ENCODE results near the gene MYO10. TPM values are rescaled to one million over a fixed set of nuclear protein-coding genes. Genes with fewer than 3 reads are reported as not detected.

Gene MYO10
- total and polyA plus RNA-seq, 2 experiments from 2014 or later, result 119 to 276 TPM

GRCh38 chr5:16965581-16965980 lies 29.5 kb upstream of the MYO10 start (continued):
- no peak for TF ChIP-seq ZNF462 (CRISPR knock-in tag; IDR thresholded peaks at IDR 0.05)

GRCh38 chr5:16963821-16964220 lies 27.7 kb upstream of the MYO10 start:
- H3F3A ChIP-seq (replicated peaks; ENCODE audit: low read depth), result no peaks in the 10 kb centered on the region
- Mint-ChIP-seq H3K27ac (no peak overlapping the region), H3K9me3 (no peaks in the 10 kb centered on the region; the same call in 2 of the 3 replicates), H3K36me3 (ENCODE audit: low read depth) (no peaks in the 10 kb centered on the region), H3K27me3 (ENCODE audit: insufficient read depth, low read depth, poor library complexity) (peaks cover 2% of the 10 kb centered on the region), H3K4me3 (no peak overlapping the region), H3K4me1 (peaks cover 11% of the 10 kb centered on the region; the same call in 2 of the 3 replicates)
- H3K27ac ChIP-seq (ENCODE audit: low read depth), result no peak overlapping the region
- no peak overlapping the region for H2AFZ ChIP-seq
- H3K27me3 ChIP-seq (ENCODE audit: insufficient read depth), result no peaks in the 10 kb centered on the region
- DNase-seq (ENCODE audit: low spot score), result no peak
- ATAC-seq, result no peak
- H4K20me1 ChIP-seq (replicated peaks; ENCODE audit: insufficient read depth), result no peaks in the 10 kb centered on the region
- H3K4me1 ChIP-seq (ENCODE audit: insufficient read depth), result no peaks in the 10 kb centered on the region
- no peaks in the 10 kb centered on the region for H3K9me2 ChIP-seq (ENCODE audit: insufficient read depth)
- H3K79me2 ChIP-seq (replicated peaks; ENCODE audit: insufficient read depth), result no peaks in the 10 kb centered on the region
- no peak overlapping the region for H3K4me3 ChIP-seq
- H3K36me3 ChIP-seq (ENCODE audit: insufficient read depth), result no peaks in the 10 kb centered on the region
- H3K4me2 ChIP-seq, result no peak overlapping the region
- TF ChIP-seq CTCF (conservative IDR thresholded peaks at IDR 0.05; ENCODE audit: low read depth in 2 of 2) (no peak), ZNF331 (CRISPR knock-in tag; IDR thresholded peaks at IDR 0.05; ENCODE audit: low read depth) (no peak), NANOG (IDR thresholded peaks at IDR 0.05; ENCODE audit: borderline replicate concordance) (no peak), EZH2phosphoT487 (IDR thresholded peaks at IDR 0.05; ENCODE audit: unreplicated experiment) (no peak), ZNF462 (CRISPR knock-in tag; IDR thresholded peaks at IDR 0.05) (no peak), ETS1 (IDR thresholded peaks at IDR 0.05) (no peak), JUNB (IDR thresholded peaks at IDR 0.05; ENCODE audit: unreplicated experiment) (no peak)

Data from GM23338 (cell line).